ENCODE results near the gene BRIP1. TPM values are rescaled to one million over a fixed set of nuclear protein-coding genes. Genes with fewer than 3 reads are reported as not detected.
A peak's percentile ranks its signal among the peaks of the same experiment; 100 is the strongest.

Gene BRIP1
- total and polyA plus RNA-seq, 9 of the 15 experiments (the other 6 are each of a cell fraction or from before 2014, with no cell fraction given) = 2.4 to 17.5 (median 11.2) TPM

GRCh38 chr17:61809816-61810392, 53.4 kb downstream of the BRIP1 start:
- Histone ChIP-seq H2AFZ (ENCODE audit: low read depth, low read length) (no peak overlapping the region), H3K79me2 (ENCODE audit: control insufficient read depth, insufficient read depth, low read length) (no peaks in the 10 kb centered on the region), H4K20me1 (replicated peaks; ENCODE audit: control insufficient read depth, insufficient read depth, low read length) (no peaks in the 10 kb centered on the region), H3K4me2 (ENCODE audit: insufficient read depth, low read length) (no peak overlapping the region), H3K27me3 (ENCODE audit: control insufficient read depth in 2 of 2, insufficient read depth in 2 of 2, low read length in 2 of 2) (no peaks in the 10 kb centered on the region), H3K9me3 (replicated peaks; ENCODE audit: control insufficient read depth, insufficient read depth, low read depth, low read length) (no peaks in the 10 kb centered on the region), H3K27ac (ENCODE audit: extremely low read depth, low read depth, low read length) (peak overlapping the region; percentile 32; the same call in 1 of the 3 replicates), H3K4me3 (no peak overlapping the region), H3K4me1 (replicated peaks in 1 of 2; ENCODE audit: control insufficient read depth in 2 of 2, insufficient read depth in 2 of 2, low read length in 2 of 2) (peaks cover 0 to 10% of the 10 kb centered on the region in 2 experiments; a peak in 2 of 5 replicates), H3K9ac (ENCODE audit: insufficient read depth in 1 of 2, low read depth in 2 of 2, low read length in 2 of 2) (no peak overlapping the region), H3K9me1 (ENCODE audit: control insufficient read depth, insufficient read depth, low read length) (no peaks in the 10 kb centered on the region), H3K36me3 (ENCODE audit: control insufficient read depth, insufficient read depth, low read length) (peaks cover 11% of the 10 kb centered on the region; the same call in 1 of the 3 replicates)
- intact Hi-C loops (cut with micrococcal nuclease) (no loop called here), in situ Hi-C loops (cut with MboI) (no loop called here)
- 70% methylated on average over 2 of the region's 2 CpGs for WGBS (ENCODE audit: insufficient coverage, low coverage, missing lambda C conversion rate)
- ATAC-seq = peak; percentile 41; the same call in 1 of the 3 replicates
- DNase-seq (ENCODE audit: extremely low read depth in 1 of 4, low spot score in 3 of 4) = no peak
- CTCF ChIA-PET (ENCODE audit: low intra/inter-chr PET ratio) = no interaction called here
- FAIRE-seq = peak; percentile 42
- no TSS peak for BruUV-seq (replicated peaks)
- POLR2A ChIA-PET = interaction anchor here (1.0 kb wide), 1 partner anchor 23 kb away, joined by 3 read pairs; no protein-coding TSS in a partner anchor
- peak; percentile 62; the same call in 1 of the 2 replicates for TF ChIP-seq BACH1 (tag; IDR thresholded peaks at IDR 0.05)
- TF ChIP-seq MEIS2 (IDR thresholded peaks at IDR 0.05; ENCODE audit: partially characterized antibody) = peak; percentile 60
- TF ChIP-seq IRF9 (tag; IDR thresholded peaks at IDR 0.05) = 0 out of 2 replicates have a peak, but pooled peaks have one; percentile 46
- peak; percentile 88 for TF ChIP-seq PKNOX1 (IDR thresholded peaks at IDR 0.05)
- TF ChIP-seq GTF2E2 (tag; IDR thresholded peaks at IDR 0.05) = peak; percentile 74
- peak in 1 of 2 experiments; percentile 47; a peak in 1 of 4 replicates for TF ChIP-seq FOXA3 (CRISPR knock-in tag; conservative IDR thresholded peaks at IDR 0.05 in 1 of 2, IDR thresholded peaks at IDR 0.05 in 1 of 2)
- TF ChIP-seq DNMT1 (IDR thresholded peaks at IDR 0.05) = no peak
- peak; percentile 21; the same call in 1 of the 2 replicates for TF ChIP-seq ZNF316 (IDR thresholded peaks at IDR 0.05)
- peak; percentile 76; the same call in 1 of the 2 replicates for TF ChIP-seq ZNF175 (CRISPR knock-in tag; IDR thresholded peaks at IDR 0.05; ENCODE audit: low read depth)
- peak; percentile 33; the same call in 1 of the 2 replicates for TF ChIP-seq C11orf30 (IDR thresholded peaks at IDR 0.05; ENCODE audit: low read depth)
- TF ChIP-seq TFAP4 (CRISPR knock-in tag; IDR thresholded peaks at IDR 0.05; ENCODE audit: borderline replicate concordance) = peak; percentile 70; the same call in 1 of the 2 replicates
- TF ChIP-seq EHMT2 (IDR thresholded peaks at IDR 0.05) = no peak
- TF ChIP-seq CEBPB (tag; IDR thresholded peaks at IDR 0.05) = peak; percentile 93
- TF ChIP-seq GABPA (tag; conservative IDR thresholded peaks at IDR 0.05; ENCODE audit: low read depth) = peak; percentile 45; the same call in 1 of the 2 replicates
- no peak for TF ChIP-seq PBX2 (CRISPR knock-in tag; IDR thresholded peaks at IDR 0.05; ENCODE audit: low read depth)
- TF ChIP-seq PBX2 (tag; conservative IDR thresholded peaks at IDR 0.05; ENCODE audit: low read depth) = peak; percentile 75
